Ramos (cell line): ENCODE data around the gene BCS1L.

Source experiments
- in situ Hi-C: fragments of 300-500 bp; cut with MboI; formaldehyde crosslinking; loops from one replicate; pipeline ENCODE4 v1.14.3; 2022; ENCODE audit warnings: low sequenced_read_pairs; ENCODE audit not compliant: unreplicated experiment

Gene BCS1L

GRCh38 chr2:218710687-218711549 is 51.4 kb downstream of the BCS1L start, which contains the start of gene TTLL4:
Gene TTLL4 (plus strand): TSS chr2:218710835. CDS start chr2:218737677, 26,842 bp downstream.
- in situ Hi-C loops = no loop called here

- in situ Hi-C loops = no loop called here
These were observed 52.1 kb downstream of the BCS1L start for GRCh38 chr2:218711550-218711929.
